Measurements from ENCODE around the gene PIGM. TPM values are rescaled to one million over a fixed set of nuclear protein-coding genes. Genes with fewer than 3 reads are reported as not detected.

The PIGM gene
- total RNA-seq, 1 experiment from 2014 or later: 4.4 TPM

- Mint-ChIP-seq H3K27ac (no peak overlapping the region), H3K27me3 (ENCODE audit: low read depth) (peaks cover 6% of the 10 kb centered on the region; the same call in 1 of the 2 replicates), H3K36me3 (no peaks in the 10 kb centered on the region), H3K4me1 (peaks cover 30% of the 10 kb centered on the region), H3K4me3 (no peak overlapping the region), H3K9me3 (no peaks in the 10 kb centered on the region)
- no peak for DNase-seq (ENCODE audit: low spot score)
- CTCF ChIA-PET: interaction anchor here (0.6 to 31.0 kb wide), 23 partner anchors 8 to 265 kb away, joined by 3 to 978 read pairs (median 7); partner anchors contain the start of genes DUSP23, IGSF8, KCNJ10 and KCNJ9
- no peak for ATAC-seq
- POLR2A ChIA-PET: no interaction called here
- TF ChIP-seq FOXJ3 (CRISPR knock-in tag; IDR thresholded peaks at IDR 0.05; ENCODE audit: borderline replicate concordance) (no peak), AFF4 (CRISPR knock-in tag; IDR thresholded peaks at IDR 0.05; ENCODE audit: borderline replicate concordance) (no peak), CTCF (IDR thresholded peaks at IDR 0.05) (no peak), AR (CRISPR knock-in tag; IDR thresholded peaks at IDR 0.05) (no peak), ATF3 (CRISPR knock-in tag; conservative IDR thresholded peaks at IDR 0.05) (no peak), TP53 (CRISPR knock-in tag; IDR thresholded peaks at IDR 0.05) (no peak), ATF6 (CRISPR knock-in tag; IDR thresholded peaks at IDR 0.05) (no peak), ZBTB21 (CRISPR knock-in tag; IDR thresholded peaks at IDR 0.05; ENCODE audit: borderline replicate concordance) (no peak), GRHL2 (CRISPR knock-in tag; IDR thresholded peaks at IDR 0.05; ENCODE audit: insufficient replicate concordance, severe bottlenecking) (no peak), CBFB (CRISPR knock-in tag; IDR thresholded peaks at IDR 0.05; ENCODE audit: low read depth) (no peak), HMGA2 (CRISPR knock-in tag; IDR thresholded peaks at IDR 0.05) (no peak), MXD4 (CRISPR knock-in tag; IDR thresholded peaks at IDR 0.05; ENCODE audit: borderline replicate concordance) (no peak), RORB (CRISPR knock-in tag; IDR thresholded peaks at IDR 0.05) (no peak), ESRRA (CRISPR knock-in tag; IDR thresholded peaks at IDR 0.05; ENCODE audit: borderline replicate concordance) (no peak), NFATC4 (CRISPR knock-in tag; IDR thresholded peaks at IDR 0.05) (no peak), ZNF219 (CRISPR knock-in tag; IDR thresholded peaks at IDR 0.05; ENCODE audit: borderline replicate concordance) (no peak), STAT6 (CRISPR knock-in tag; conservative IDR thresholded peaks at IDR 0.05; ENCODE audit: low read depth) (no peak), ZNF396 (CRISPR knock-in tag; IDR thresholded peaks at IDR 0.05; ENCODE audit: borderline replicate concordance) (no peak), SOX15 (CRISPR knock-in tag; IDR thresholded peaks at IDR 0.05) (no peak)
Measured at GRCh38 chr1:160045653-160046052, 13.9 kb upstream of the PIGM start.
